NK-92 (cell line): ENCODE results near the gene MRPL53.

Source experiments
- DNase-seq: peaks from one replicate; lab custom pipeline; 2025; ENCODE audit not compliant: unreplicated experiment; lab: John Stamatoyannopoulos, UW

Gene MRPL53

DNA sequence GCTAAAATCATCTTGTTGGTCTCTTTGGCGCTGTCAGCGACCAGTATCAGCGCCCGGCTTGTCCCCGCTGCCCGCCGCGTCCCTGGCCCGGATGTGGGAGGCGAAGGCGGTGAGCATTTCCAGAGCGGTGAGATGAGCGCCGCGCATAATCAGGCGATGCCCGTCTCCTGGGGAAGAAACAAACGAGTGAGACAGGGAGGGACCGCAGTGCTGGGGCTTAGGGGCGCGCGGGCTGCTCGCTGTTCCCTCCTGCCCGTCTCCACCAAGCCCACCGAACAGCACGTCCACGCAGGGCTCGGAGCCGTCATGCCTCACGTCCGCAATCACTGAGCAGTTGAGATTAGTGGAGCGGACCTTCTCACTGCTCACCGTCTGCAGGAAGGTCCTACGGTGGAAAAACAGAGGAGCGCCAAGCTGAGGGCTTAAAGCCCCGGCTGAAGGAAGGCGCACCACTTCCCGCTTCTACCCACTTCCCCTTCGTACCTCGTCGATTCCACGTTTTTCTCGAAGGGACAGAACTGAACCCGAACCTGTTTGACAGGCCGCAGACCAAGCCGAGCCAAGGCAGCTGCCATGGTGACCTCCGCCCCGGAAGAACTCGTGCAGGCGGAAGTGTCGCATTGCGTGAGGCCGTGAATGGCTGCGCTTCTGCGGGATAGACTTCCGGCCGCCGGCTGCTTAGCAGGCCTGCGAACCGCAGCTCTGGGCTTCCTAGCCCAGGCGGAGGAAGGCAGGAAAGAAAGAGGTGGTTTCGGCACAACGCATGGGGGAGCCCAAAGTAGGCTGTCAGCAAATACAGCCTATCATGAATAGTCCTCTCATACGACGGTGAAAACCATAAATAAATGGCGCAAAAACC lies at the start of gene MRPL53:
Gene MRPL53, minus strand, starts transcription at position 595 of the 859 bp plus-strand sequence. Its CDS starts 20 bp downstream, at position 575.
- peak; percentile 73 for DNase-seq

DNA sequence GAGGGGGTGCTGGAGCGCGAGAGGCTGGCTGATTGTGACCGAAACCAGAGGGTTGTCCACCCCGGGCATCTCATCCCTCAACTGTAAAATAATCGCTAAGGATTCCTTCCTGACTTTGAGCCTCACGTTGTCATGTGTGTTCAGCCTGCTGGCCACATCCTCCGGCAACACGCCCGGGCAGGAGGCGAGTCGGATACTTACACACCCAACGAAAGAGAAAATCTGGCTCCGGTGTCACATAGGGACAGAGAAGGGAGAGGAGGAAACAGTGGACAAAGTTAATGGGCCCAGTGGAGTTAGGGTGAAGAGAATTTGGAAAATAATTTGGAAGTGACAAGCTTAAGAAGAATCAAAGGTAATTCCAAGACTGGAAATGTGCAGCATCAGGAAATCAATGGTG lies 44.2 kb upstream of the MRPL53 start:
- DNase-seq: no peak

DNA sequence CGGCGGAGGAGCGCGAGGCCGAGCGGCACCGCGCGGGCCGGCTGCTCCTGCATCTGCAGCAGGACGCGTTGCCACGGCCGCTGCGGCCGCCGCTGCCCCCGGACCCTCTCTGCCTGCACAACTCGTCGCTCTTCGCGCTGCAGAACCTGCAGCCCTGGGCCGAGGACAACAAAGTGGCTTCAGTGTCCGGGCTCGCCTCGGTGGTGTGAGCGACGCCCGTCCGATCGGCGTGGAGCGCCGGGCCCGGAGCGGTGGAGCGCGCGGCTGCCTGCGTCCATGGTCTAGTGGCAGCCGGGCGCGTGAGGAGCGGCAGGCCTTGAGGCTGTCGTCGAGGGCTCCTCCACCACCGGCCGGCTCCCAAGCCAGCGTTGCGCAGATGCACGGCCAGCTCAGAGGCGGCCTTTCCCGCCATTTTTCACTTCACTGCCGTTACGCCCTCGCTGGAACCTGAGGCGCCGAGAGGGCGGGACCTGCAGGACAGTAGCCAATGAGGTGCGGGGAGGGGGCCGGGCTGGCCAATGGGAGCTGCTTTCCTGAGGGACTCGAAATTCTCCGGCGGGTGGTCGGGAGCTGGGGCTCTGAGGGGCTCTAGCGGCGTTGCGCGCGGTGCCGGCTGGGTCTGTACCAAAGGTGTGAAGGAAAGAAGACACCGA lies 43.6 kb upstream of the MRPL53 start:
- no peak for DNase-seq

DNA sequence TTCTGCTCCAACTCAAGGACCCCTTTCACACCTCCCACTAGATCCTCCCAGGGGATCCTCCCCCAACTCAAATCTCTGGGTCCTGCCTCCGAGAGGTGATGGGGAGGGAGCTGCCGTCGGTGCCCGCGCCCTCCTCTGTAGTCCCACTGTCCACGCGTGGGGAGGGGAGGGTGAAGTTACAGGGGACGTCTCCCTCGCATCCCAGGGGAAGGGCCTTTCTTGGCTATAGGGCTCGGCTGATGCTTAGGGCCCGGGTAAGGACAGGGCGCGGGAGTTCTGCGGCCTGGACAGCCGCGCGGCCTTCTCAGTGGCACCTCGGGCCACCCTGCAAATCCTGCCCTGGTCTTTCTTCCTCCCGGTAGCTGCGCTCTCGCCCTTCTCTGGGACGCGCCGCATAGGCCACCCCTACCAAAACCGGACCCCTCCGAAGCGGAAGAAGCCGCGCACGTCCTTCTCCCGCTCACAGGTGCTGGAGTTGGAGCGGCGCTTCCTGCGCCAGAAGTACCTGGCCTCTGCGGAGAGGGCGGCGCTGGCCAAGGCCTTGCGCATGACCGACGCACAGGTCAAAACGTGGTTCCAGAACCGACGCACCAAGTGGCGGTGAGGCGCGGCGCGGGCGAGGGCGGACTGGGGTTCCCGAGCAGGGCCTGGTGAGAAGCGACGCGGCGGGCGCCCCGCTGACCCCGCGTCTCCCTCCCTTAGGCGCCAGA lies 42.9 kb upstream of the MRPL53 start:
- DNase-seq: no peak

DNA sequence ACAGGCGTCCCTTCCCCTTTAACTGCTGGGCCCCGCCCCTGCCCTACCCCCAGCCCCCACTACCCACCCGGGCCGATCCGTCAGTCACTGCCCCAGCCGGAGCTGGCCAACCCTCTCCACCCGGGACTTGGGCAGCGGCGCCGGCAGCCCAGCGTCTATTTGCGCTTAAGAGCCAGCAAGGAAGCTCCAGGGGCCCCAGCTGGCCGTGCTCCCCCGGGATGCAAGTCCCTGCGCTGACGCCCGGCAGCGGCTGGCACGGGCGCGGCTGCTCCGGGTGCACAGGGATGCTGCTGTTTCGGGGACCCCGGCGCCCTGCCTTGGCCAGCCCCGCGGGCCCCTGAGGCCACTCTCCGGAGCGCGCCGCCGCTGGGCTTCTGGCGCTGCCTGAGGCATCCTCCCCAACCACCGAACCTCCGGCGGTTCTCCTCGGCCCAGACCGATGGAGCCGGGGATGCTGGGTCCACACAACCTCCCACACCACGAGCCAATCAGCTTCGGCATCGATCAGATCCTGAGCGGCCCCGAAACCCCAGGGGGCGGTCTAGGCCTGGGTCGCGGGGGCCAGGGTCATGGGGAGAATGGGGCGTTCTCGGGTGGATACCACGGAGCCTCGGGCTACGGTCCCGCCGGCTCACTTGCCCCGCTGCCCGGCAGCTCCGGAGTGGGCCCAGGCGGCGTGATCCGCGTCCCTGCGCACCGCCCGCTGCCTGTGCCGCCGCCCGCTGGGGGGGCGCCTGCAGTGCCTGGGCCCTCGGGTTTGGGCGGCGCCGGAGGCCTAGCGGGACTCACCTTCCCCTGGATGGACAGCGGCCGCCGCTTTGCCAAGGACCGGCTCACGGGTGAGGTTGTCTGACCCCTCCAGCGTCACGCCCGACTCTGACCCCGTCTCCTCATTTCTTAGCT lies 42.1 kb upstream of the MRPL53 start, which contains the start of gene TLX2:
Gene TLX2, plus strand, starts transcription at position 83 of the 903 bp plus-strand sequence. Its CDS starts 357 bp downstream, at position 440.
- DNase-seq: no peak

GRCh38 chr2:74513605-74514367 lies 41.3 kb upstream of the MRPL53 start:
- DNase-seq: no peak

- no peak for DNase-seq
Observed at GRCh38 chr2:74512744-74513604, 40.5 kb upstream of the MRPL53 start.

GRCh38 chr2:74511104-74511989 lies 38.9 kb upstream of the MRPL53 start:
- DNase-seq: no peak

- no peak for DNase-seq
Observed at GRCh38 chr2:74510272-74510671, 37.8 kb upstream of the MRPL53 start.

DNA sequence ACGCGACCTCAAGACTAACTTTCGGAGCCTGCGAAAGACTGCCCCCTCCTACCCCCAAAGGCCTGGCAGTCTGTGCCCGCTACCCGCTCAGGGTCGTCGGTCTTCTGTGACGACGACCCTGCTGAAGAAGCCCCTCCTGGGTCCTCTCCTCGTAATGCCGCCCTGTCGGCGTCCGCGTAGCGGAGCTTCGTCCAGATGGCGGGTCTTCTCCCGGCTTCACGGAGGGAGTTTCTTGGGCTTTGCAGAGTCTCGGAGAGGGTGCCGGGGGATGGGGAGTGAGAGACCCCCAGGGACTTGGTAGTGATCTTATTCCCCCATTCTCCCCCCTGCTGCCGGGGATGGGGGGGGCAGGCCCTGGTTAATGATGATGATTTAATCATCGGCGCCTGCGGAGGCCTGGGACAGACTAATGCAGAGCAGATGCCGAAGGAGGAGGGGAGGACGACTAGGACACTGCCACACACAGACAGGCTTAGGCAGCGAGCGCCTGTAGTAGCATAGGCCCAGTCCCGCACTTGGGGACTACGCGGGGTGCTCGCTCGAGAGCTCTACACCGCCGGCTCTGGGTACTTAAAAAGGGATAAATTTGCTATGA lies 35.5 kb upstream of the MRPL53 start:
- DNase-seq: no peak

- peak; percentile 80 for DNase-seq
Observed at GRCh38 chr2:74507145-74507925, 34.9 kb upstream of the MRPL53 start, which contains the start of gene PCGF1. Gene PCGF1, minus strand, starts transcription at chr2:74507695. Its CDS starts 27 bp downstream, at chr2:74507668.

GRCh38 chr2:74505448-74506246 lies 33.2 kb upstream of the MRPL53 start:
- DNase-seq: no peak

DNA sequence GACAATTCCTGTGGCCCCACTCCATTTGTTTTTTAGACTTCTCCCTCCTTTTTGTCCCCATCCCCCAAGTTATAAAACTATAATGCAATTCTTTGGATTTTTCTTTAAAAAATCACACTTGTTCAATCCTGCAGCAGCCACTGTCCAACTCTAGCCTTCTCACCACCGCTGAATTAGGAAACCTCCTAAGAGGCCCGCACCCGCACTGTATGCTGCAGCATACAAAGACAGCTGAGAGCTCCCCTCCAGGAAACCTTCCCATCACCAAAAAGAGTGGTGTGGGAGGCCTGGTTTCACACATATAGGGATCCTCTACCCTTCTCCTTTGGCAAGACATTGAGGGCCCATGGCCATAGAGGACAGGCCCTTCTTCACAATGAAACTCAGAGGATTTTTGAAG lies 32.1 kb upstream of the MRPL53 start:
- DNase-seq: no peak

- no peak for DNase-seq
Observed at GRCh38 chr2:74503506-74504475, 31.3 kb upstream of the MRPL53 start.
